Stomach (tissue), 4 donors: ENCODE data around the gene SORL1.

ENCODE experiments used
- CTCF ChIP-seq, 7 experiments: fragments of 450-650 bp in 4 of 7; fragments of 200-600 bp in 3 of 7; sonication (generic) in 3 of 7; IDR thresholded peaks; one replicate each; pipeline ENCODE4 v1.5.1; 2016 to 2019; ENCODE audit warnings: antibody characterized with exemption in 7 of 7, control low read depth in 2 of 7, mild to moderate bottlenecking in 1 of 7
- EP300 ChIP-seq: sonication (generic); formaldehyde crosslinking; IDR thresholded peaks from one replicate; pipeline ENCODE4 v1.6.1; 2017; ENCODE audit warnings: antibody characterized with exemption
- POLR2A ChIP-seq, 4 donors: fragments of 450-650 bp; IDR thresholded peaks; one replicate each; pipeline ENCODE4 v1.6.1; 2016; ENCODE audit warnings: antibody characterized with exemption in 4 of 4, control low read depth in 2 of 4, mild to moderate bottlenecking in 1 of 4, moderate library complexity in 1 of 4
- POLR2AphosphoS5 ChIP-seq, 3 donors: sonication (generic); formaldehyde crosslinking; IDR thresholded peaks; one replicate each; pipeline ENCODE4 v1.6.1; 2016; ENCODE audit warnings: antibody characterized with exemption in 3 of 3

DNA sequence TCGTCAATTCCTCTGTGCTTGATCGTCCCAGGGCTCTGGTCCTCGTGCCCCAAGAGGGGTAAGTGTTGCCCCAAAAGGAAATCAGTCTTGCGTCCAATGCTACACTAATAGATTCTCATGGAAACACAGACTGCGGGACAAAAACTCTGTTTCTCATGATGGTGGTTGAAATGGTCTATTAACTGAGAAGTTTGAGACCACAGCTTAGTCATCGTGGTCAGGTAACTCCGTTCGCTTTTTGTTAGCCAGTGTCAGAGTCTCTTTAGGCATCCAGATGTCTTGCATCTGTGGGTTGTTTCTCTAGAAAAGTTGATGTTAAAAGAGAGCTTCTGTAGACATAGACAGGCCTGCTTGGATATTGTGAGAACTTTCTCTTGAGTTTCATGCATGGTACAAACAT, 105.2 kb downstream of the SORL1 start:
- TF ChIP-seq POLR2A (IDR thresholded peaks at IDR 0.05) (no peak), CTCF (IDR thresholded peaks at IDR 0.05) (no peak), POLR2AphosphoS5 (IDR thresholded peaks at IDR 0.05) (no peak), EP300 (no peak)
